OCI-LY3 (cell line): ENCODE results near the gene TOM1.

Experiments used
- CTCF ChIP-seq: fragments of 200-600, 300-600 bp; sonication (generic); IDR thresholded peaks from 2 replicates; pipeline ENCODE4 v1.5.1; 2014; ENCODE audit warnings: antibody characterized with exemption, low read length, low read depth
- EZH2phosphoT487 ChIP-seq: fragments of 200-600 bp; shearing (Covaris generic); IDR thresholded peaks from 2 replicates; pipeline ENCODE4 v1.6.1; 2018; ENCODE audit warnings: antibody characterized with exemption, mixed run types, low read depth

DNA sequence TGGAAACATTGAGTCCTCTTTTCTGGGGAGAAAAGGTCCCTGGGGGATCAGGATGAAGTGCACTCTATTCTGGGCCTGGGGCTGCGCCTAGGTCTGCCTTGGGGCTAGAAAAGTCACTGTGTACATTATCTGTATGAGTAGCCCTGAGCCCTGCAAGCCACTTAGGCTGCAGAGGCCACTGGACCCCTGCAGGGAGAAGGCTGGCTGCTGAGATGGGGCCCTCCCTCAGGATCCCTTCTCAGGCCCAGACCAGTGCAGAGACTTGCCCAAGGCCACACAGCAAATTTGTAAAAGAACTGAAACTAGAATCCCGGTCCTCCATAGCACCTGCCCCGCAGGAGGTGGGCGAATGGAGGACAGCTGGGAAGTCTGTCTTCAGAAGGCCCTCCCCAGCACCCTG lies 54.4 kb downstream of the TOM1 start:
- TF ChIP-seq CTCF (no peak), EZH2phosphoT487 (no peak)
